ENCODE data around the gene ZMYND8.

Gene ZMYND8

DNA sequence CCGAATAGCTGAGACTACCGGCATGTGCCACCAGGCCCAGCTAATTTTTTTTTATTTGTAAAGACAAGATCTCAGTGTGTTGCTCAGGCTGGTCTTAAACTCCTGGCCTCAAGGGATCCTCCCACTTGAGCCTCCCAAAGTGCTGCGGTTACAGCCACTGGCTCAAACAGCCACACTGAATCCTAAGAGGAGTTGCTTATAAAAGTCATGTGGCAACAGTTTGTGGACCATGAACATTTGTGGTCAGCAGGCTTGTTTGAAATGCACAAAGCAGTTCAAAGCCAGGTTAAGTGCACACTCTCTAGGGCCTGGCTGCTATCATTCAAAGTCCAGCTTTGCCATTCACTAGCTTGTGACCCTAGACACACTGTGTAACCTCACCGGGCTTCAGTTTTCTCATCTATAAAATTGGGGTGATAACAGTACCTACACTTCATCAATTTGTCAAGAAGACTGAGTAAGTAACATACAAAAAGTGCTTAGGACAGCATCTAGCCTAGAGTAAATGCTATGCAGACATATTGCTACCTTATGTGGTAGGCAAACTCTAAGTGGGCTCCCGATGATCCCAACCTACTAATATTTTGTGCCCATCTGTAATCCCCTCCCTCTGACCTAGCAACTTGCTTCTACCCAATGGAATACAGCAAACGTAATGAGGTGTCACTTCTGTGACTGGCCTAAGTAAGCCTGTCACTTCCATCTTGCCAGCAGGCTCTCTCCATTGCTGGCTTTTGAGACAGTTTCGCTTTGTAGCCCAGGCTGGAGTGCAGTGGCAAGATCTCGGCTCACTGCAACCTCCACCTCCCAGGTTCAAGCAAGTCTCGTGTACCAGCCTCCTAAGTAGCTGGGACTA lies 122.9 kb downstream of the ZMYND8 start:
- no peak overlapping the region for H3K4me3 ChIP-seq (ENCODE audit: low read depth, low read length)
- no peak for DNase-seq (ENCODE audit: low read depth)
- TF ChIP-seq, protein P1, sequence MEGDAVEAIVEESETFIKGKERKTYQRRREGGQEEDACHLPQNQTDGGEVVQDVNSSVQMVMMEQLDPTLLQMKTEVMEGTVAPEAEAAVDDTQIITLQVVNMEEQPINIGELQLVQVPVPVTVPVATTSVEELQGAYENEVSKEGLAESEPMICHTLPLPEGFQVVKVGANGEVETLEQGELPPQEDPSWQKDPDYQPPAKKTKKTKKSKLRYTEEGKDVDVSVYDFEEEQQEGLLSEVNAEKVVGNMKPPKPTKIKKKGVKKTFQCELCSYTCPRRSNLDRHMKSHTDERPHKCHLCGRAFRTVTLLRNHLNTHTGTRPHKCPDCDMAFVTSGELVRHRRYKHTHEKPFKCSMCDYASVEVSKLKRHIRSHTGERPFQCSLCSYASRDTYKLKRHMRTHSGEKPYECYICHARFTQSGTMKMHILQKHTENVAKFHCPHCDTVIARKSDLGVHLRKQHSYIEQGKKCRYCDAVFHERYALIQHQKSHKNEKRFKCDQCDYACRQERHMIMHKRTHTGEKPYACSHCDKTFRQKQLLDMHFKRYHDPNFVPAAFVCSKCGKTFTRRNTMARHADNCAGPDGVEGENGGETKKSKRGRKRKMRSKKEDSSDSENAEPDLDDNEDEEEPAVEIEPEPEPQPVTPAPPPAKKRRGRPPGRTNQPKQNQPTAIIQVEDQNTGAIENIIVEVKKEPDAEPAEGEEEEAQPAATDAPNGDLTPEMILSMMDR (IDR thresholded peaks at IDR 0.05; ENCODE audit: low read depth, low read length, missing control alignments) = no peak

DNA sequence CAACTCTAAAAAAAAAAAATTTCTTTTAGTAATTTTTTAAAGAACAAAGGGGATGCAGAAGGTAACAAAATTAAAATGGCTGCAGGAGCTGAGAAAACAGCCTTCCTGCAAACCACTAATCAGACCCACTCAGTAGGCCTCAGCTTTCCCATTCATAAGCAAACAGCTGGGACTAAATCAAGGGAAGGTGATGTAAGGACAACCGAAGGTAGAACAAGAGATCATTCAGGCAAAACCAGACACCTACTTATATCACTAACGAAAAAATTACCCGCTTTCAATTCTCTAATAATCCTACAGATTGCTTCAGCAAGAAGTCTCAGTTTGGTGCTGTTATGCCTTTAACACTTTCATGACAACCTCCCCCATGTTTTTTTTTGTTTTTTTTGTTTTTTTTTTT lies 124.0 kb downstream of the ZMYND8 start:
- peak; percentile 22 for DNase-seq (ENCODE audit: low read depth)
- TF ChIP-seq, protein P1 (IDR thresholded peaks at IDR 0.05; ENCODE audit: low read depth, low read length, missing control alignments) = no peak
- no peak overlapping the region for H3K4me3 ChIP-seq (ENCODE audit: low read depth, low read length)

DNA sequence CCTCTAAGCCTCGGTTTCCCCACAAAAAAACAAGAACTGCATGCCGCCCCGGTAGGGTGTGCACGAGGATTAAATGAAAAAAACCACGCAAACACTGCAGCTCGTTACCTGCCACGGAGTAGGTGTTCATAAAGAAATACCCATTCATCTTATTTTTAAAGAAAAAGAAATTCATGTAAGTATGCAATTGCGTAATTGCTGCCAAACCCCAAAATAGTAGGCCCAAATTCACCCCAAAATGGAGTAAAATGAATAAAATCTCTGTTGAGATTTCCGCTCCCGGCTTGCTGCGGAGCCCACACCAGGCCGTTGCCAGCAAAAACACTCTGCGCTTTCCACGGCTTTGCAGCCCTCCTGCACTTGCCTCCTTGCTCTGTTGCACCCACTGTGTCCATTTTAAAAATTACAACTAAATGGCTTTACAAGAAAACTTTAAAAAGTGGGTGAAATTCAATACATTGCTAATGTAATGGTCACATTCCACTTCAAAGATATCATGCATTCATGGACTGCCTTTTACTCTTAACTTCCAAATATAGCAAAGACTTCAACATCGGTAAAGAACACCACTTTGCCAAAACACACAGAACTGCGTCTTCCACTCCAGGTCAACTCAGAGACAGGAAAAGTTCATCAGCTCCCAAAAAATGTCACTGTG lies 125.0 kb downstream of the ZMYND8 start:
- no peak overlapping the region for H3K4me3 ChIP-seq (ENCODE audit: low read depth, low read length)
- no peak for DNase-seq (ENCODE audit: low read depth)
- TF ChIP-seq, protein P1 (IDR thresholded peaks at IDR 0.05; ENCODE audit: low read depth, low read length, missing control alignments) = no peak

DNA sequence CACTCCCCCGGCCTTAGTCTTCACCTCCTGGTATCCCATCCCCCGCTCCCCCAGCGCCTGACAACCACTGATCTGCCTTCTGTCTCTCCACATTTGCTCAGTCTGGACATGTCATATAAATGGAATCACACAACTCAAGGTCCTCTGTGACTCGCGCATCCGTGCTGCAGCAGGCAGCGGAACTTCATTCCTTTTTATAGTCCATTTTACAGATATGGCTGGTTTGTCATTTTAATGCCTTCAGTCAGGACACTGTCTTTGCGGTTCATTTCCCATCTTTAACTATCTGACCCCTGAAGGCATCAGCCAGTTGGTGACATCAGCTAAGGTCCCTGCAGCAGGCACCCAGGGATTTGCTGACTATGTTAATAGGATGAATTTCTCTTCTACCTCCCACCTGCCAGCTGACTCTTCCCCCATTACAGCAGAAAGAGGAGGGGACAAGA lies 125.7 kb downstream of the ZMYND8 start:
- TF ChIP-seq, protein P1 (IDR thresholded peaks at IDR 0.05; ENCODE audit: low read depth, low read length, missing control alignments) = no peak
- no peak for DNase-seq (ENCODE audit: low read depth)
- no peak overlapping the region for H3K4me3 ChIP-seq (ENCODE audit: low read depth, low read length)

DNA sequence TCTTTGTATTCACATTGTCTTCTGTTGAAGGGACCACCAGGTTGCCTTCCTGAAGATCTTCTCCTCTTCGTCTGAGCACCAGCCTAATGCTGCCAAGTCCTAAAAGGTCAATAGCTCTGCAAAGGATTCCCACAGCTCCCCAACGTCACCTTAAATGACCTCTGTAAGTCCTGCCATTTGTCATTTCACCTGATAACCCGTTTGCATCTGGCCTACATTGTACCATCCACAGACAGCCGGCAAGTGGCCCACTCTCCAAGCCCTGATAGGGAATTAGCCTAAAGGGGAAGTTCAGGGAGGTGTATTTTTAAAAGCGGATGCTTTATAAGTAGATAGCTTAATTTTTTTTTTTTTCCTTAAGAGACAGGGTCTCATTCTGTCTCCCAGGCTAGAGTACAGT lies 127.8 kb downstream of the ZMYND8 start:
- DNase-seq (ENCODE audit: low read depth) = no peak
- H3K4me3 ChIP-seq (ENCODE audit: low read depth, low read length) = no peak overlapping the region
- TF ChIP-seq, protein P1 (IDR thresholded peaks at IDR 0.05; ENCODE audit: low read depth, low read length, missing control alignments) = no peak

DNA sequence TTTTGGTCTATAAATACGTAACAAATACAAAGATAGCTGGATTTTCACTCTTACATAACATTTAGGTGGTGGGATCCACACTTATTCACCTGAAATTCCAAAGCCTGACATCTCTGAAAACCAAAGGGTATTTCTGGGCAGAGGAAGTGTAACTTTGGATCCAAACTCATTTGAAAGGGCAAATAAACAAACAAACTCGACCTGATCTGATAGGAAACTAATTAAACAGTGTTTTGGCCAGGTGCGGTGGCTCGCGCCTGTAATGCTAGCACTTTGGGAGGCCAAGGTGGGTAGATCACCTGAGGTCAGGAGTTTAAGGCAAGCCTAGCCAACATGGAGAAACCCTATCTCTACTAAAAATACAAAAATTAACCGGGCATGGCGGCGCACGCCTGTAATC lies 128.9 kb downstream of the ZMYND8 start:
- H3K4me3 ChIP-seq (ENCODE audit: low read depth, low read length) = no peak overlapping the region
- TF ChIP-seq, protein P1 (IDR thresholded peaks at IDR 0.05; ENCODE audit: low read depth, low read length, missing control alignments) = no peak
- no peak for DNase-seq (ENCODE audit: low read depth)
